Stomach (tissue), 9 donors: ENCODE measurements around the gene SMYD3. TPM values are rescaled to one million over a fixed set of nuclear protein-coding genes. Genes with fewer than 3 reads are reported as not detected.

Experiments
- DNase-seq, 2 donors: peaks; one replicate each; pipeline versions ENCODE4 v3.0.0 to v3.0.0-alpha.2; 2013 to 2019
- H3K27ac ChIP-seq, 5 donors: fragments of 200-600 bp in 4 of 5; sonication (generic) in 4 of 5; one replicate each; pipeline ENCODE4 v1.5.1; 2013 to 2019; ENCODE audit warnings: mild to moderate bottlenecking in 1 of 5, moderate library complexity in 1 of 5
- H3K27me3 ChIP-seq, 3 donors: fragments of 200-600 bp; sonication (generic); one replicate each; pipeline ENCODE4 v1.5.1; 2017 to 2019; ENCODE audit warnings: mixed run types in 1 of 3
- H3K36me3 ChIP-seq, 4 donors: fragments of 200-600 bp; sonication (generic); 1 replicate in 3 of 4; 2 replicates in 1 of 4; pipeline ENCODE4 v1.5.1; 2016 to 2019
- H3K4me1 ChIP-seq, 4 donors: fragments of 200-600 bp; sonication (generic); one replicate each; pipeline ENCODE4 v1.5.1; 2016 to 2019
- H3K4me3 ChIP-seq, 4 donors: fragments of 200-600 bp; sonication (generic) in 3 of 4; one replicate each; pipeline ENCODE4 v1.5.1; 2016 to 2019; ENCODE audit warnings: mild to moderate bottlenecking in 1 of 4
- H3K9me3 ChIP-seq, 4 donors: fragments of 200-600 bp; sonication (generic); one replicate each; pipeline ENCODE4 v1.5.1; 2016 to 2019
- EP300 ChIP-seq: sonication (generic); formaldehyde crosslinking; IDR thresholded peaks from one replicate; pipeline ENCODE4 v1.6.1; 2017; ENCODE audit warnings: antibody characterized with exemption
- POLR2A ChIP-seq, 4 donors: fragments of 450-650 bp; IDR thresholded peaks; one replicate each; pipeline ENCODE4 v1.6.1; 2016; ENCODE audit warnings: antibody characterized with exemption in 4 of 4, control low read depth in 2 of 4, mild to moderate bottlenecking in 1 of 4, moderate library complexity in 1 of 4
- POLR2AphosphoS5 ChIP-seq, 3 donors: sonication (generic); formaldehyde crosslinking; IDR thresholded peaks; one replicate each; pipeline ENCODE4 v1.6.1; 2016; ENCODE audit warnings: antibody characterized with exemption in 3 of 3
- WGBS, 5 donors: extraction: QIAGEN DNeasy Blood & Tissue Kit in 3 of 5; methylation state at CpG; one replicate each; pipeline versions ENCODE4 v1.1.5 to v1.1.7; 2013 to 2018; 5-methylcytosine and 5-hydroxymethylcytosine counted together
- intact Hi-C: fragments of 100-400 bp; cut with DNase I; formaldehyde crosslinking; loops from one replicate; pipeline ENCODE4 v1.15.1; 2023; ENCODE audit warnings: low total_unique reads
- polyA plus RNA-seq, 3 donors: library from polyadenylated mRNA; stranded (reverse); fragments of 200-250 nt; gene quantifications; one replicate each; pipeline ENCODE4 v1.2.3, GENCODE V29; 2013
- total RNA-seq, 5 donors: library from RNA; depleted of rRNA; stranded (reverse); fragments of >200 nt; gene quantifications; one replicate each; pipeline versions ENCODE4 v1.1.0 to v1.2.3, GENCODE V29; 2014 to 2016
- TF ChIP-seq, protein P1 (sequence below), 7 experiments: fragments of 450-650 bp in 4 of 7; fragments of 200-600 bp in 3 of 7; sonication (generic) in 3 of 7; IDR thresholded peaks; one replicate each; pipeline ENCODE4 v1.5.1; 2016 to 2019; ENCODE audit warnings: antibody characterized with exemption in 7 of 7, control low read depth in 2 of 7, mild to moderate bottlenecking in 1 of 7
- donor health status: healthy with polysubstance abuse.
- donor health status: Bipolar disorder and iron deficiency.
- donor health status: healthy.

Gene SMYD3
- total and polyA plus RNA-seq, 8 donors = 6.4 to 196 (median 27.8) TPM

DNA sequence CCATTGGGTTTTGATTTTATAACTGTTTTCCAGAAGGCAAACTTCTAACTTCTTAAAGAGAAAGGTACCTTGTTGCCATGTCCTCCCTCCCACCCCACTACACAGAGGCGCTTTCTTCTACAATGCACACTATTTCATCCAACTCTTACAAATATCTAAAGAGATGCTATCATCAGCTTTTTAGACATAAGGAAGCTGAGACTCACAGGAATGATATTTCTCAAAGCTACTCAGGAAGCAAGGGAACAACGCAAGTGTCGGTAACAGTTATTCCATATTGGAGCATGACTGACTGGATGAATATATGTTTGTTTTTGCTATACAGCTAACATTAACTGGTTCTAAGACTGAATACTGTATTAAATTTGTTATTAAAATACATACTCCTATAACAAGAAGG, 318.0 kb downstream of the SMYD3 start:
- no peaks in the 10 kb centered on the region for H3K36me3 ChIP-seq
- no peaks in the 10 kb centered on the region for H3K4me1 ChIP-seq
- no peaks in the 10 kb centered on the region for H3K27me3 ChIP-seq
- intact Hi-C loops = no loop called here
- H3K4me3 ChIP-seq = no peak overlapping the region
- WGBS, 5 donors = 96 to 99% (median 98%) methylated on average over 3 of the region's 3 CpGs
- H3K27ac ChIP-seq = no peak overlapping the region
- H3K9me3 ChIP-seq = no peaks in the 10 kb centered on the region
- no peak for DNase-seq
- no peak for TF ChIP-seq EP300
- TF ChIP-seq POLR2AphosphoS5 (IDR thresholded peaks at IDR 0.05) = no peak
- TF ChIP-seq, protein P1, sequence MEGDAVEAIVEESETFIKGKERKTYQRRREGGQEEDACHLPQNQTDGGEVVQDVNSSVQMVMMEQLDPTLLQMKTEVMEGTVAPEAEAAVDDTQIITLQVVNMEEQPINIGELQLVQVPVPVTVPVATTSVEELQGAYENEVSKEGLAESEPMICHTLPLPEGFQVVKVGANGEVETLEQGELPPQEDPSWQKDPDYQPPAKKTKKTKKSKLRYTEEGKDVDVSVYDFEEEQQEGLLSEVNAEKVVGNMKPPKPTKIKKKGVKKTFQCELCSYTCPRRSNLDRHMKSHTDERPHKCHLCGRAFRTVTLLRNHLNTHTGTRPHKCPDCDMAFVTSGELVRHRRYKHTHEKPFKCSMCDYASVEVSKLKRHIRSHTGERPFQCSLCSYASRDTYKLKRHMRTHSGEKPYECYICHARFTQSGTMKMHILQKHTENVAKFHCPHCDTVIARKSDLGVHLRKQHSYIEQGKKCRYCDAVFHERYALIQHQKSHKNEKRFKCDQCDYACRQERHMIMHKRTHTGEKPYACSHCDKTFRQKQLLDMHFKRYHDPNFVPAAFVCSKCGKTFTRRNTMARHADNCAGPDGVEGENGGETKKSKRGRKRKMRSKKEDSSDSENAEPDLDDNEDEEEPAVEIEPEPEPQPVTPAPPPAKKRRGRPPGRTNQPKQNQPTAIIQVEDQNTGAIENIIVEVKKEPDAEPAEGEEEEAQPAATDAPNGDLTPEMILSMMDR (IDR thresholded peaks at IDR 0.05) = no peak
- no peak for TF ChIP-seq POLR2A (IDR thresholded peaks at IDR 0.05)

DNA sequence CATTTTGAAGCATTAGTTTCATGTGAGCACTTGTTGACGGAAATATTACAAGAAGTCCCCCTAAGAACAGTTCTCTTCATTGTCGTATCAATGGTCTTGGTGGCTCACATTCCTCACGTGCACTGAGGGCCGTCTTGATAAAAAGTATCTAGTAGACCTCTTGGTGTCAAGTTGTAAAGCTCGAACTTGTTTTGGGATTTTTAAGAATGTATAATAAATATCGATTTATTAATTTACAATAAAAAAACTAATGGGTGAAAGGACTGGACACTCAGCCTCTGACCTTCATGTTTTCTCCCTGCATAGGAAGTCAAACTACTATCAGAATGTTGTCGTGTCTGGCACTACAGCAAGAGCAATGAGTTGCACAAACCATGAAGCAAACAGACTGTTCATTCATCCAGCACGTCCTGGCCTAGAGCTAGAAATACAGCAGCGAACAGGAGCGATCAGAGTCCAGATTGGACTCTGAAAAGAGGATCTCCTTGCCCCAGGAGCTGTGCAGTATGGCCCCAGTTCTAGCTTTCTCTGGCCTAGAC, 319.2 kb downstream of the SMYD3 start:
- Histone ChIP-seq H3K36me3 (no peaks in the 10 kb centered on the region), H3K27ac (no peak overlapping the region), H3K4me1 (no peaks in the 10 kb centered on the region), H3K4me3 (no peak overlapping the region), H3K9me3 (no peaks in the 10 kb centered on the region), H3K27me3 (no peaks in the 10 kb centered on the region)
- intact Hi-C loops = no loop called here
- TF ChIP-seq, protein P1 (IDR thresholded peaks at IDR 0.05) = no peak
- no peak for TF ChIP-seq POLR2AphosphoS5 (IDR thresholded peaks at IDR 0.05)
- no peak for TF ChIP-seq POLR2A (IDR thresholded peaks at IDR 0.05)
- TF ChIP-seq EP300 = no peak
- no peak for DNase-seq
- WGBS, 5 donors = 90 to 97% (median 94%) methylated on average over 10 of the region's 10 CpGs

DNA sequence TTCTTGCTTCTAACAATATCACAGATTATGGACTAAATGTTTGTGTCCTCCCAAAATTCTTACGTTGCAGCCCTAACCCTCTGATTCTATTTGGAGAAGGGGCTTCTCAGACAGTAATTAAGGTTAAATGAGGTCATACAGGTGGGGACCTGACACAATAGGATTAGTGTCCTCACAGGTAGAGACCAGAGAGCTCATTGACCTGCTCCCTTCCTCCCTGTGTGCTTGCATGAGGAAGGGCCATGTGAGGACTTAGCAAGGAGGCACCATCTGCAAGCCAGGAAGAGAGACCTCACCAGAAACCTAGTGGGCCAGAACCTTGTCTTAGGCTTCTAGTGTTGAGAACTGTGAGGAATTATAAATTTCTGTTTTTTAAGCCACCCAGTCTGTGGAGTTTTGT, 322.6 kb downstream of the SMYD3 start:
- 93 to 100% (median 97%) methylated on average over 1 of the region's 1 CpG for WGBS, 5 donors
- no peak for DNase-seq
- Histone ChIP-seq H3K27me3 (no peaks in the 10 kb centered on the region), H3K27ac (no peak overlapping the region), H3K4me3 (no peak overlapping the region), H3K9me3 (no peaks in the 10 kb centered on the region), H3K36me3 (no peaks in the 10 kb centered on the region), H3K4me1 (no peaks in the 10 kb centered on the region)
- TF ChIP-seq POLR2AphosphoS5 (IDR thresholded peaks at IDR 0.05) (no peak), POLR2A (IDR thresholded peaks at IDR 0.05) (no peak), EP300 (no peak)
- TF ChIP-seq, protein P1 (IDR thresholded peaks at IDR 0.05) = no peak
- intact Hi-C loops = no loop called here

DNA sequence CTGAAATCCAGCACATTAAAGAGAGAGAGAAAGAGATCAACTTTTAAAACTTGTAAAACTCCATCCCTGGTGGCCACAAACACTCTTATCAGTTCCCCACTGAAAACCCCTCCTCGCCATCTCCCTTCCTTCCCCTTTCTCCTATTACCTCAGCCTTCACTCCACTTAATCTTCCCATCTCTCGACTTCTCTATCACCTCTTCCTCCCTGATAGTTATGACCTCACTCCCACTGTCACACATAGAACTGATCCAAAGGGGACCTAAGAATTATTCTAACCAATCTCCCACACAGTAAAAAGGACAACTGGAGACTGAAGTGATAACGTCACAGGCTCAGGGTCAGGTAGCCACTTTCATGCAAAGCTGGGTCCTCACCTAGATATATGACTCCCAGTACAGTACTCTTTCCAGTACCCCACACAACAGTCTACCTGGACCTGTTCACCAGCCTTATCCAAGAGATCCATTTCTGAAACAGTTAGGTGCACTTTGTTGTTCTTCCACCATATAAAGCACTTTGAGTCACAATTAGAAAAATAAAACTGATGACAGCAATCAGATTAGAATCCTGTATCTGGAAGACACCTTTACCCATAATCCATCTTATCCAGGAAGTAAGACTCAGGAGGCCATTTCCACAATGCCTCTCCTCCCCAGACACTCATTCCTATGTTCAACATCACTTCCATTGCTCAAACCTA, 324.8 kb downstream of the SMYD3 start:
- intact Hi-C loops = no loop called here
- no peaks in the 10 kb centered on the region for H3K9me3 ChIP-seq
- no peak for DNase-seq
- TF ChIP-seq POLR2AphosphoS5 (IDR thresholded peaks at IDR 0.05) (no peak), POLR2A (IDR thresholded peaks at IDR 0.05) (no peak), EP300 (no peak)
- TF ChIP-seq, protein P1 (IDR thresholded peaks at IDR 0.05) = no peak
- H3K4me1 ChIP-seq = no peaks in the 10 kb centered on the region
- H3K27me3 ChIP-seq = no peaks in the 10 kb centered on the region
- WGBS, 5 donors = 77 to 88% (median 80%) methylated on average over 3 of the region's 3 CpGs
- no peak overlapping the region for H3K27ac ChIP-seq
- no peaks in the 10 kb centered on the region for H3K36me3 ChIP-seq
- no peak overlapping the region for H3K4me3 ChIP-seq
